GM18505 (cell line): ENCODE data around the gene GALNT18.

Source experiments
- ATAC-seq: cut with Tn5 transposase; IDR thresholded peaks from one replicate; pipeline ENCODE4 v1.9.1; 2021; ENCODE audit not compliant: unreplicated experiment
- POLR2A ChIP-seq: IDR thresholded peaks from 4 replicates; pipeline ENCODE4 v1.6.1; 2011; ENCODE audit warnings: borderline replicate concordance; ENCODE audit not compliant: insufficient read depth, insufficient read length; ENCODE audit errors: extremely low read depth

The GALNT18 gene

DNA sequence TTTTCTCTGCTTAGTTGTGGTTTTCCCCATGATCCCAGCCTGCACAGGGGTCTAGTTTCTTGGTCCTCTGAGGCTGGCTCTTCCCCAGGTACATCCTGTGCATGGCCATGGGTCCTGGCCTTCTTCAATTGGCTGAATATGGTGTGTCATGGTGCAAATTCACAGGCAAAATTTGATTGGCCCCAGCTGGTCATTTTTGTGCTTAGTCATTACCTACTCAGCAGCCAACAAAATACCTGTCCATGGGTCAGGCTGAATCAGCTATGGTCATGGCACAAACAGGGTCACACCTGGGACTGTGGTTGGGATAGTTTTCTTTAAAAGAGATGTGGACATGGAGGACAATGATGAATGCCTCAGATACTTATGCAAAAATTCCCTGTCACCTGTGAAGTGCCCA, 354.5 kb downstream of the GALNT18 start:
- ATAC-seq = no peak
- TF ChIP-seq POLR2A = no peak

- TF ChIP-seq POLR2A = no peak
- ATAC-seq = no peak
Observed at GRCh38 chr11:11265994-11266606, 355.7 kb downstream of the GALNT18 start.

DNA sequence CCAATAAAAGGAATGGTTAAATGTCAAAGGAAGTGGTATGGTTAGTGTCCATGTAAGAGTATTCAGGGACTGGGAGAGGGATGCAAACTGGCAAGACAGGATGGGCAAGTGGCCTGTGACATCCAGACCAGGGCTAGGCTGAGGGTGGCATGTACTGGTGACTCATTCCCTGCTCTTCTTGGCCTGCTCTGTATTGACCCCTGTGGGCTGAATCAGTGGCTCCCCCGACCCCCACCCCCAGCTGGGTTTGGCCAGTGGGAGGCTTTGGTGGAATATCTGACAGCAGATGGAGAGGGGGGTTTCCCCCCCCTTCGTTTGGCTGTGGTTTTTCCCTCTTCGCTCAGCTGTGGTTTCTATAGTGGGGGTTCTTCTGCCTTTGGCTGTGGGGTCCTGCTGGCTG, 356.5 kb downstream of the GALNT18 start:
- no peak for ATAC-seq
- no peak for TF ChIP-seq POLR2A

GRCh38 chr11:11263238-11264005, 358.4 kb downstream of the GALNT18 start:
- ATAC-seq = no peak
- TF ChIP-seq POLR2A = no peak

GRCh38 chr11:11262171-11262920, 359.5 kb downstream of the GALNT18 start:
- TF ChIP-seq POLR2A = no peak
- no peak for ATAC-seq

DNA sequence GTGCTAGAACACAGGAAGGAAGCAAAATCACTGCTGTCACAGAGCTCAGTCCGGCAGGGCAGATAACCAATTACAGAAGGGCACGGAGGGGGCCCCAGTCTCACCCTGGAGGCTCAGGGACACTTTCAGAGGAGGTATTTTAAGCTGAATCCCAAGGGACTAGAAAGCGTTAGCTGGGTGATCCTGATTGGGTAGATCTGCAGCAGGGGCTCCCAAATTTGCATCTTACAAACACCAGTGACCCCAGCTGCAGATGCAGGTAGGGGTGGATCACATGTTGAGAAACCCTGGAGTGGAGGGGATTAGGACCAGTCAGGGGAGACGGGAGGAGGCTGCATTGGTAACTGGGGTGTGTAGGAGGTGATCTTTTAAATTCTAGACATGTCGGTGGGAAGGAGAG, 360.2 kb downstream of the GALNT18 start:
- TF ChIP-seq POLR2A = no peak
- no peak for ATAC-seq

DNA sequence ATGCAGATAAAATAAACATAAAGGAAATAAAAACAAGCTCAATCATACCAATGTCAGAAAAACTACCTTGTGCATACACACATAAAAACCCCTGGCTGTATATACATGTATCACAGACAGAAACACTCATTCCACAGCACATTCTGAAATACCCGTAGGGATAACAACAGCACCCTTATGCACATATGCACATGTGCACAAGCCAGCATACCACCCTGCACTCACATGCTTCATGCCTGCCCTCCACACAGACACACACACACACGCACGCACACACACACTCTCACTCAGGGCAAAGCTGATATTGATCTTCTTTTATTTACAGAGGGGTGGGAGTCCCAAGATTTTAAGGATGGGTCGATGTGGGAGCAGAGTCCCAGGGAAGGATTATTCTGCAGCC, 360.9 kb downstream of the GALNT18 start:
- ATAC-seq = no peak
- TF ChIP-seq POLR2A = no peak

DNA sequence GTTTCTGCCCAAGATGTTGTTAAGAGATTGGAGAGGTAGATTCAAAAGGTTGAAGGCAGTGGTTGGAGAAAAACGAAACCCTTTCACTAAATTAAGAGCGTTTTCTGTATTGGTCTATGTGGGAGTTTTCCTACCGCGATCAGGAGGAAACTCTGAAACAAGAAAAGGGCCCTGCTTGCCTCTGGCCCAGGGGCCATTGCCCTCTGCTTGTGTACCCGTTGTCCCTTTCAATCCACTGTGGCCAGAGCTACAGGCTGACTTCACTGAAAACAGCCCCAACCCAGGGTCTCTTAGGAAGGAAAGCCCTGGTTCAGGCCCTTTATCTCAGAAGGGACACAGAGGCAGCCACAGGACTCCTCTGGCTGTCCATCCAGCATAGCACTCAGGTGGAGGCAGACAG, 367.8 kb downstream of the GALNT18 start:
- ATAC-seq = no peak
- TF ChIP-seq POLR2A = no peak

- TF ChIP-seq POLR2A = no peak
- no peak for ATAC-seq
Observed at GRCh38 chr11:11253497-11253896, 368.3 kb downstream of the GALNT18 start.

- no peak for TF ChIP-seq POLR2A
- no peak for ATAC-seq
Observed at GRCh38 chr11:11252403-11252802, 369.4 kb downstream of the GALNT18 start.

DNA sequence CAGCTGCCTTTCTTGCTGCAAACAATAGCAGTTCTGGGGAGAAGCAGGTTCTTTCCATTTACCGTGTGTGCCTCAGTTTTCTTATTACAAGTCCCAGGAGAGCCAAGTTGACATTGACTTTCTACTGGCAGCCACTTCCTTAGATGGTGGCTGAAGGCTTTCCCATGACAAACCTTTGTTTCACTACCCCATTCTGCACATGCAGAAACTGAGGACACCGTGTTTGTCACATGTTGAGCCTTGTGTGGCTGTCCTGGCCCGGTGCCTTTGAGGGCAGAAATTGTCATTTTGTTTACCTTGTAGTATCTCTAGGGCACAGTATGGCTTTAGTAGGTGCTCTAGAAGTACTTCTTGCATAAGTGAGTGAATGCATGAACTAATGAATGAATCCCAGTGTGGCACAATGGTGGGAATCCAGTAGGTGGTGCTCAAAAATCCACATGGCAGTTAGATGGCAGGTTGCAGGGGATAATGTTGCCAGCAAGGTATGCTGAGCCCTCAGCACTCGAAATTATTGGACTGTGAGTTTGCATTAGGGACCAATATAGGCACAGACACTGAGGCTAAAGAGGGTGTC, 370.3 kb downstream of the GALNT18 start:
- TF ChIP-seq POLR2A = no peak
- no peak for ATAC-seq

GRCh38 chr11:11250470-11250869, 371.3 kb downstream of the GALNT18 start:
- TF ChIP-seq POLR2A = no peak
- ATAC-seq = no peak

- no peak for ATAC-seq
- TF ChIP-seq POLR2A = no peak
Observed at GRCh38 chr11:11247576-11247975, 374.2 kb downstream of the GALNT18 start.
